ENCODE results near the gene NRXN3. TPM values are rescaled to one million over a fixed set of nuclear protein-coding genes. Genes with fewer than 3 reads are reported as not detected.

Gene NRXN3
- total and polyA plus RNA-seq, 8 donors: 1.3 to 7.6 (median 1.5) TPM

GRCh38 chr14:79580906-79581305, 1410.7 kb downstream of the NRXN3 start:
- H3K4me3 ChIP-seq: no peak overlapping the region
- no peak for TF ChIP-seq CTCF (IDR thresholded peaks at IDR 0.05)
- H3K27me3 ChIP-seq: no peaks in the 10 kb centered on the region
- H3K4me1 ChIP-seq: no peaks in the 10 kb centered on the region
- ATAC-seq (no peak), DNase-seq (no peak)
- H3K36me3 ChIP-seq: no peaks in the 10 kb centered on the region
- intact Hi-C loops (cut with DNase I): no loop called here
- H3K27ac ChIP-seq: no peak overlapping the region
- H3K9me3 ChIP-seq: no peaks in the 10 kb centered on the region

DNA sequence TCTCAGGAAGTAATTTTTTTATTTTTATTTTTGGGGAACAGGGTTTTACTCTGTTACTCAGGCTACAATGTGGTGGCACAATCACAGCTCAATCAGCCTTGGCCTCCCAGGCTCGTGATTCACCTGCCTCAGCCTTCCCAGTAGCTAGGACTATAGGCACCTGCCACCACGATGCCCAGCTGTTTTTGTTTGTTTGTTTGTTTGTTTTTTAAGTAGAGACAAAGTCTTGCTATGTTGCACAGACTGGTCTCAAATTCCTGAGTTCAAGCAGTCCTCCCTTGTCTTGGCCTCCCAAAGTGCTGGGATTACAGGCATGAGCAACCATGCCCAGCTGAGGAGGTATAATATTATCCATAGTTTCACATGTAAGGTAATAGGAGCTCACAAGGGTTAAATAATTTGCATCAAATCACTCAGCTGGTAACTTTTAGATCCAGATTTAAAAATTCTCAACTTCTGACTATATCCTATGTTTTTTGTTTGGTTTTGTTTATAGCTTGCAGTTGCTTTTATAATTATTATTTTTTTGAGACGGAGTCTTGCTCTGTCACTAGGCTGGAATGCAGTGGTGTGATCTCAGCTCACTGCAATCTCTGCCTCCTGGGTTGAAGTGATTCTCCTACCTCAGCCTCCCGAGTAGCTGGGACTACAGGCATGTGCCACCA, 1411.9 kb downstream of the NRXN3 start:
- intact Hi-C loops (cut with DNase I): no loop called here
- no peak for ATAC-seq
- no peak for TF ChIP-seq CTCF (IDR thresholded peaks at IDR 0.05)
- Histone ChIP-seq H3K4me3 (no peak overlapping the region), H3K9me3 (no peaks in the 10 kb centered on the region), H3K36me3 (no peaks in the 10 kb centered on the region), H3K27ac (no peak overlapping the region), H3K4me1 (no peaks in the 10 kb centered on the region), H3K27me3 (no peaks in the 10 kb centered on the region)
- no peak for DNase-seq

GRCh38 chr14:79583738-79584408, 1413.7 kb downstream of the NRXN3 start:
- intact Hi-C loops (cut with DNase I): no loop called here
- no peak for ATAC-seq
- Histone ChIP-seq H3K4me3 (no peak overlapping the region), H3K4me1 (no peaks in the 10 kb centered on the region), H3K27ac (no peak overlapping the region), H3K27me3 (no peaks in the 10 kb centered on the region), H3K9me3 (no peaks in the 10 kb centered on the region), H3K36me3 (no peaks in the 10 kb centered on the region)
- TF ChIP-seq CTCF (IDR thresholded peaks at IDR 0.05): no peak
- DNase-seq: no peak

DNA sequence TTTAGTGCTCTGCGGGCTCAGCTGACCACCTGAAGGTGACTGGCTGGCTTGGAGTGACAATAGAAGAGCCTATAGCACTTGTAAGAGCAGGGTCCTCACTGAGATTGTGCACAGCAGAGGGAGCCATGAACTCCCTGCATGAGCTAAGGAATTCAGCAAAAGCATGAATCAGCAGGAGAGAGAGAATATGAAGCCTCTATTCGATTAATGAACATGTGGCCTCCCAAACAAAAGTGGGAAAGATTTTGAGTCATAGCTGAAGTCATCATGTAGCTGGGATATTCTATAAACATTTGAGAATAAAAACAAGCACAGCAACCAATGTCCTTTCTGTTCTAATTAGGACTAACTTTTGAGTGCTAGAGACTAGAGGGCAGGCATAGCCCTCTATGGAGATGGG, 1414.5 kb downstream of the NRXN3 start:
- no peak overlapping the region for H3K4me3 ChIP-seq
- intact Hi-C loops (cut with DNase I): no loop called here
- no peak overlapping the region for H3K27ac ChIP-seq
- H3K36me3 ChIP-seq: no peaks in the 10 kb centered on the region
- DNase-seq (no peak), ATAC-seq (peak; percentile 17)
- H3K9me3 ChIP-seq: no peaks in the 10 kb centered on the region
- no peaks in the 10 kb centered on the region for H3K4me1 ChIP-seq
- no peak for TF ChIP-seq CTCF (IDR thresholded peaks at IDR 0.05)
- no peaks in the 10 kb centered on the region for H3K27me3 ChIP-seq

GRCh38 chr14:79585845-79586244, 1415.7 kb downstream of the NRXN3 start:
- no peak overlapping the region for H3K27ac ChIP-seq
- no peak overlapping the region for H3K4me3 ChIP-seq
- intact Hi-C loops (cut with DNase I): no loop called here
- H3K9me3 ChIP-seq: no peaks in the 10 kb centered on the region
- no peak for TF ChIP-seq CTCF (IDR thresholded peaks at IDR 0.05)
- peak; percentile 53 for ATAC-seq
- H3K36me3 ChIP-seq: no peaks in the 10 kb centered on the region
- no peak for DNase-seq
- no peaks in the 10 kb centered on the region for H3K27me3 ChIP-seq
- H3K4me1 ChIP-seq: no peaks in the 10 kb centered on the region

Data from left lung (tissue), 10 donors.